Thymus (tissue), 11 donors: Measurements from ENCODE around the gene GTF2H1. TPM values are rescaled to one million over a fixed set of nuclear protein-coding genes. Genes with fewer than 3 reads are reported as not detected.
"Not testable (repeated sequence)": the region's sequence is repeated elsewhere in the genome, so short reads cannot be mapped to it uniquely, and the experiment has no call there.

Source experiments
- DNase-seq, 9 donors: peaks; one replicate each; pipeline ENCODE4 v3.0.0-alpha.2; 2013; ENCODE audit warnings: low spot score in 9 of 9, low read depth in 6 of 9, missing footprints in 1 of 9
- H3K27ac ChIP-seq, 2 donors: one replicate each; pipeline ENCODE4 v1.5.1; 2013; ENCODE audit warnings: control low read depth in 1 of 2, low read depth in 1 of 2, low read length in 1 of 2, mild to moderate bottlenecking in 1 of 2, moderate library complexity in 1 of 2
- H3K27me3 ChIP-seq, 2 donors: one replicate each; pipeline ENCODE4 v1.5.1; 2013; ENCODE audit warnings: low read length in 1 of 2; ENCODE audit not compliant: control insufficient read depth in 2 of 2, insufficient read depth in 1 of 2
- H3K36me3 ChIP-seq, 2 donors: one replicate each; pipeline ENCODE4 v1.5.1; 2013; ENCODE audit warnings: low read length in 1 of 2, mild to moderate bottlenecking in 1 of 2, moderate library complexity in 1 of 2; ENCODE audit not compliant: control insufficient read depth in 2 of 2, insufficient read depth in 2 of 2
- H3K4me1 ChIP-seq, 2 donors: one replicate each; pipeline ENCODE4 v1.5.1; 2013; ENCODE audit warnings: low read length in 2 of 2; ENCODE audit not compliant: control insufficient read depth in 2 of 2, insufficient read depth in 2 of 2
- H3K4me3 ChIP-seq, 2 donors: one replicate each; pipeline ENCODE4 v1.5.1; 2013; ENCODE audit warnings: low read length in 2 of 2, control low read depth in 1 of 2, mild to moderate bottlenecking in 1 of 2
- H3K9me3 ChIP-seq, 2 donors: one replicate each; pipeline ENCODE4 v1.5.1; 2013; ENCODE audit warnings: low read length in 1 of 2, mild to moderate bottlenecking in 1 of 2; ENCODE audit not compliant: control insufficient read depth in 2 of 2, insufficient read depth in 1 of 2
- WGBS: extraction: QIAGEN DNeasy Blood & Tissue Kit; methylation state at CpG from one replicate; pipeline ENCODE4 v1.1.7; 2013; 5-methylcytosine and 5-hydroxymethylcytosine counted together
- polyA plus RNA-seq: library from polyadenylated mRNA; stranded (reverse); fragments of 200-250 nt; gene quantifications from one replicate; pipeline ENCODE4 v1.2.3, GENCODE V29; 2013
- total RNA-seq: library from RNA; stranded (reverse); fragments of 120-200 nt; gene quantifications from one replicate; pipeline ENCODE4 v1.2.4, GENCODE V29; 2013
- donor health status: healthy.

Gene GTF2H1
- total and polyA plus RNA-seq, 2 donors = 35.4 to 38.9 TPM

- Histone ChIP-seq H3K4me1 (peaks cover 0 to 21% of the 10 kb centered on the region in 2 donors), H3K4me3 (peak overlapping the region; percentile 69 to 94), H3K36me3 (peaks cover 20 to 34% of the 10 kb centered on the region in 2 donors), H3K9me3 (no peaks in the 10 kb centered on the region), H3K27ac (peak overlapping the region; percentile 93 to 96), H3K27me3 (no peaks in the 10 kb centered on the region)
- peak; percentile 89 to 97 (median 93) for DNase-seq
- under 1% methylated on average over 46 of the region's 46 CpGs for WGBS
These were observed 73.6 kb downstream of the GTF2H1 start for GRCh38 chr11:18395735-18396504.

GRCh38 chr11:18397921-18398320 is 75.6 kb downstream of the GTF2H1 start:
- Histone ChIP-seq H3K9me3 (no peaks in the 10 kb centered on the region), H3K27me3 (no peaks in the 10 kb centered on the region), H3K27ac (no peak overlapping the region), H3K36me3 (peaks cover 26 to 48% of the 10 kb centered on the region in 2 donors), H3K4me3 (no peak overlapping the region), H3K4me1 (peaks cover 0 to 13% of the 10 kb centered on the region in 2 donors)
- 97% methylated on average over 3 of the region's 3 CpGs for WGBS
- no peak for DNase-seq

- 99% methylated on average over 9 of the region's 9 CpGs for WGBS
- H3K36me3 ChIP-seq = peaks cover 37 to 71% of the 10 kb centered on the region in 2 donors
- not testable (repeated sequence) for H3K4me3 ChIP-seq, H3K27me3 ChIP-seq, H3K4me1 ChIP-seq, H3K9me3 ChIP-seq, H3K27ac ChIP-seq, DNase-seq
These were observed 78.7 kb downstream of the GTF2H1 start for GRCh38 chr11:18401077-18401476.

GRCh38 chr11:18404062-18404461 is 81.7 kb downstream of the GTF2H1 start:
- H3K9me3 ChIP-seq = no peaks in the 10 kb centered on the region
- 97% methylated on average over 4 of the region's 4 CpGs for WGBS
- no peaks in the 10 kb centered on the region for H3K4me1 ChIP-seq
- no peaks in the 10 kb centered on the region for H3K27me3 ChIP-seq
- H3K36me3 ChIP-seq = peaks cover 37 to 78% of the 10 kb centered on the region in 2 donors
- no peak overlapping the region for H3K4me3 ChIP-seq
- no peak for DNase-seq
- no peak overlapping the region for H3K27ac ChIP-seq

- DNase-seq, H3K27me3 ChIP-seq, H3K4me3 ChIP-seq, H3K9me3 ChIP-seq, H3K4me1 ChIP-seq, H3K27ac ChIP-seq: not testable (repeated sequence)
- WGBS = 99% methylated on average over 3 of the region's 3 CpGs
- peaks cover 18 to 52% of the 10 kb centered on the region in 2 donors for H3K36me3 ChIP-seq
These were observed 85.0 kb downstream of the GTF2H1 start for GRCh38 chr11:18407400-18407799.

GRCh38 chr11:18408558-18409291 is 86.4 kb downstream of the GTF2H1 start:
- Histone ChIP-seq H3K4me1 (no peaks in the 10 kb centered on the region), H3K27ac (no peak overlapping the region), H3K27me3 (peaks cover 0 to 3% of the 10 kb centered on the region in 2 donors), H3K4me3 (no peak overlapping the region), H3K9me3 (no peaks in the 10 kb centered on the region), H3K36me3 (peaks cover 18 to 41% of the 10 kb centered on the region in 2 donors)
- no peak for DNase-seq
- 99% methylated on average over 9 of the region's 9 CpGs for WGBS

GRCh38 chr11:18416459-18416858 is 94.1 kb downstream of the GTF2H1 start:
- H3K4me1 ChIP-seq = no peaks in the 10 kb centered on the region

More at GRCh38 chr11:18416459-18416858, 94.1 kb downstream of the GTF2H1 start:
- no peak overlapping the region for H3K4me3 ChIP-seq
- 95% methylated on average over 3 of the region's 3 CpGs for whole genome bisulfite sequencing
- DNase-seq = no peak
- H3K27me3 ChIP-seq = peaks cover 0 to 3% of the 10 kb centered on the region in 2 donors
- no peaks in the 10 kb centered on the region for H3K36me3 ChIP-seq
- H3K9me3 ChIP-seq = no peaks in the 10 kb centered on the region
- no peak overlapping the region for H3K27ac ChIP-seq
